Hepatocyte (in vitro differentiated cells): ENCODE data around the gene RPL41. TPM values are rescaled to one million over a fixed set of nuclear protein-coding genes. Genes with fewer than 3 reads are reported as not detected.

ENCODE experiments used
- DNase-seq: peaks from one replicate; pipeline ENCODE4 v3.0.0-alpha.2; 2016; ENCODE audit warnings: low spot score
- H2AFZ ChIP-seq: fragments of 200-600 bp; sonication (generic); 2 replicates; pipeline ENCODE4 v1.6.0; 2016; ENCODE audit warnings: antibody characterized with exemption, mild to moderate bottlenecking
- H3K27ac ChIP-seq: fragments of 200-600 bp; sonication (generic); 2 replicates; pipeline ENCODE4 v1.5.1; 2016; ENCODE audit warnings: mild to moderate bottlenecking
- H3K27me3 ChIP-seq: fragments of 200-600 bp; sonication (generic); 2 replicates; pipeline ENCODE4 v1.6.1; 2016
- H3K36me3 ChIP-seq: fragments of 200-600 bp; sonication (generic); replicated peaks from 2 replicates; pipeline ENCODE4 v1.5.1; 2016; ENCODE audit warnings: low read depth; ENCODE audit not compliant: insufficient read depth
- H3K4me1 ChIP-seq: fragments of 200-600 bp; sonication (generic); 2 replicates; pipeline ENCODE4 v1.5.1; 2016; ENCODE audit warnings: mild to moderate bottlenecking, moderate library complexity; ENCODE audit not compliant: insufficient read depth
- H3K4me2 ChIP-seq: fragments of 200-600 bp; sonication (generic); 2 replicates; pipeline ENCODE4 v1.6.0; 2016
- H3K4me3 ChIP-seq: fragments of 200-600 bp; sonication (generic); 2 replicates; pipeline ENCODE4 v1.5.1; 2016; ENCODE audit warnings: mild to moderate bottlenecking
- H3K79me2 ChIP-seq: fragments of 200-600 bp; sonication (generic); 2 replicates; pipeline ENCODE4 v1.6.0; 2017; ENCODE audit warnings: mild to moderate bottlenecking
- H3K9me2 ChIP-seq: fragments of 200-600 bp; sonication (generic); replicated peaks from 2 replicates; pipeline ENCODE4 v1.6.0; 2017; ENCODE audit warnings: mild to moderate bottlenecking; ENCODE audit not compliant: insufficient read depth
- H3K9me3 ChIP-seq: fragments of 200-600 bp; sonication (generic); 2 replicates; pipeline ENCODE4 v1.5.1; 2016; ENCODE audit warnings: low read depth, mild to moderate bottlenecking
- H4K20me1 ChIP-seq: fragments of 200-600 bp; sonication (generic); 2 replicates; pipeline ENCODE4 v1.6.0; 2016; ENCODE audit warnings: mild to moderate bottlenecking; ENCODE audit not compliant: insufficient read depth, poor library complexity, severe bottlenecking
- CTCF ChIP-seq: fragments of 200-600 bp; sonication (generic); IDR thresholded peaks from 2 replicates; pipeline ENCODE4 v1.5.1; 2016; ENCODE audit warnings: antibody characterized with exemption, mild to moderate bottlenecking; ENCODE audit not compliant: poor library complexity
- EZH2 ChIP-seq: fragments of 200-600 bp; sonication (generic); IDR thresholded peaks from 2 replicates; pipeline ENCODE4 v1.6.1; 2016; ENCODE audit warnings: antibody characterized with exemption, mild to moderate bottlenecking, borderline replicate concordance
- EZH2phosphoT487 ChIP-seq: fragments of 200-600 bp; sonication (generic); IDR thresholded peaks from one replicate; pipeline ENCODE4 v1.6.1; 2018; ENCODE audit warnings: antibody characterized with exemption, mild to moderate bottlenecking, low read depth, moderate library complexity; ENCODE audit not compliant: unreplicated experiment, severe bottlenecking
- WGBS: methylation state at CpG from one replicate; pipeline ENCODE4 v1.1.6; 2016; ENCODE audit warnings: low lambda C conversion rate; ENCODE audit errors: missing lambda C conversion rate; 5-methylcytosine and 5-hydroxymethylcytosine counted together
- polyA plus RNA-seq: library from polyadenylated mRNA; unstranded; fragments of >200 nt; fragmentation: Nextera tagmentation; extraction: Ambion mirVana; gene quantifications from 2 replicates; pipeline ENCODE4 v1.2.1, GENCODE V29; 2016
- total RNA-seq: library from RNA; depleted of rRNA; stranded (reverse); fragments of >200 nt; gene quantifications from 2 replicates; pipeline ENCODE4 v1.2.3, GENCODE V29; 2014

The RPL41 gene
- total and polyA plus RNA-seq, 2 experiments from 2014 or later: 2,240 to 2,801 TPM

DNA sequence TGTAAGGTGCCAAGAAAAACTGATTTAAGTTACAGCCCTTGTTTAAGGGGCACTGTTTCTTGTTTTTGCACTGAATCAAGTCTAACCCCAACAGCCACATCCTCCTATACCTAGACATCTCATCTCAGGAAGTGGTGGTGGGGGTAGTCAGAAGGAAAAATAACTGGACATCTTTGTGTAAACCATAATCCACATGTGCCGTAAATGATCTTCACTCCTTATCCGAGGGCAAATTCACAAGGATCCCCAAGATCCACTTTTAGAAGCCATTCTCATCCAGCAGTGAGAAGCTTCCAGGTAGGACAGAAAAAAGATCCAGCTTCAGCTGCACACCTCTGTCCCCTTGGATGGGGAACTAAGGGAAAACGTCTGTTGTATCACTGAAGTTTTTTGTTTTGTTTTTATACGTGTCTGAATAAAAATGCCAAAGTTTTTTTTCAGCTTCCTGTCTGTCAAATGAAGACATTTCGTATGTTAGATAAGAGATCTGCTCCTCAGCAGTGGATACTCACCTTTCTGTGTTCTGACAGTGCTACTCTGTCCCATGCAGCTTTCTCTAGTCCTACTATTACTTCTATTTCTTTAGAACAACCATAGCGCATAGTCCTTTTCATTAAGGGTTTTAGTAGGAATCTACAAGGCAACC is 13.2 kb upstream of the RPL41 start:
- Histone ChIP-seq H3K9me3 (no peaks in the 10 kb centered on the region), H3K9me2 (no peaks in the 10 kb centered on the region), H3K27ac (peak overlapping the region; percentile 55), H3K36me3 (no peaks in the 10 kb centered on the region), H3K27me3 (no peaks in the 10 kb centered on the region), H3K4me3 (no peak overlapping the region), H2AFZ (no peak overlapping the region), H4K20me1 (peaks cover 6% of the 10 kb centered on the region), H3K4me2 (peak overlapping the region; percentile 69), H3K4me1 (peaks cover 12% of the 10 kb centered on the region), H3K79me2 (peaks cover 35% of the 10 kb centered on the region)
- no peak for DNase-seq
- TF ChIP-seq CTCF (no peak), EZH2 (no peak), EZH2phosphoT487 (no peak)
- WGBS: 85% methylated on average over 6 of the region's 6 CpGs

- H3K79me2 ChIP-seq: peaks cover 39% of the 10 kb centered on the region
- H3K9me3 ChIP-seq: no peaks in the 10 kb centered on the region
- H4K20me1 ChIP-seq: peaks cover 6% of the 10 kb centered on the region
- no peaks in the 10 kb centered on the region for H3K36me3 ChIP-seq
- H3K4me2 ChIP-seq: peak overlapping the region; percentile 69
- no peaks in the 10 kb centered on the region for H3K9me2 ChIP-seq
- no peak overlapping the region for H3K4me3 ChIP-seq
- TF ChIP-seq EZH2 (no peak), EZH2phosphoT487 (no peak), CTCF (no peak)
- peaks cover 12% of the 10 kb centered on the region for H3K4me1 ChIP-seq
- H2AFZ ChIP-seq: peak overlapping the region; percentile 2
- peak overlapping the region; percentile 55 for H3K27ac ChIP-seq
- 11% methylated on average over 8 of the region's 8 CpGs for WGBS
- DNase-seq: no peak
- H3K27me3 ChIP-seq: no peaks in the 10 kb centered on the region
These were observed 12.7 kb upstream of the RPL41 start for GRCh38 chr12:56103823-56104108.

DNA sequence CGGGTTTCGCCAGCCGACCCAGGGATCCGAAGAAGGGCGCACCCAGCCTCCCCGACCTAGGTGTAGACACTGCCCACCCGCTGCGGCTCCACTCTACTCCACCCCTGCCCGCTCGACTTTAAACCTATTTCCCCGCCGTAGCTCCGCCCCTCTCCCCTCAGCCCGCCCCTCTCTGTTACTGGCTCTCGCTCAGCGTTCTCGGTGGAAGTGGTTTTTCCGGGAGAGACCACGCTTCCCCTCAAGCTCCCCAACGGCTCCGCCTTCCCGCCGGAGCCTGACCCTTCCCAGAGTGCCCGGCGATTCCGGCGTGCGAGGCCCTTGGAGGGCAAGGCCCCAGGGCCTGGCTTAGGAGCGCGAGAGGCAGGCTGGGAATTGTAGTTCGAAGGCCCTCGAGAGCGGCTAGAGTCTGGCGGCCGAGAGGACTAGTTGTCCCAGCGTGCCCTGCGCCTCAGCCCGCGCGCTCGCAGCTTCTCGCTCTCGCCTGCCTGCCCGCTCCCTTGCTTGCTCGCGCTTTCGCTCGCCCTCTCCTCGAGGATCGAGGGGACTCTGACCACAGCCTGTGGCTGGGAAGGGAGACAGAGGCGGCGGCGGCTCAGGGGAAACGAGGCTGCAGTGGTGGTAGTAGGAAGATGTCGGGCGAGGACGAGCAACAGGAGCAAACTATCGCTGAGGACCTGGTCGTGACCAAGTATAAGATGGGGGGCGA is 12.2 kb upstream of the RPL41 start, which contains the start of gene PA2G4:
Gene PA2G4 (plus strand): TSS at position 451 of the 706 bp plus-strand sequence. CDS start 179 bp downstream, at position 630.
- Histone ChIP-seq H2AFZ (peak within 1 kb of the TSS; percentile 42), H3K36me3 (no peaks in the 10 kb centered on the region)
- WGBS: 2% methylated on average over 55 of the region's 60 CpGs

More for the DNA sequence above, 12.2 kb upstream of the RPL41 start, which contains the start of gene PA2G4:
- H3K27me3 ChIP-seq: no peaks in the 10 kb centered on the region
- H3K4me2 ChIP-seq: peak within 1 kb of the TSS; percentile 93
- peaks cover 6% of the 10 kb centered on the region for H4K20me1 ChIP-seq
- no peaks in the 10 kb centered on the region for H3K9me3 ChIP-seq
- H3K4me1 ChIP-seq: peaks cover 12% of the 10 kb centered on the region
- peak within 1 kb of the TSS; percentile 89 for H3K27ac ChIP-seq
- DNase-seq: peak; percentile 99
- H3K79me2 ChIP-seq: peaks cover 39% of the 10 kb centered on the region
- no peaks in the 10 kb centered on the region for H3K9me2 ChIP-seq
- TF ChIP-seq EZH2phosphoT487 (no peak), CTCF (no peak), EZH2 (no peak)
- peak within 1 kb of the TSS; percentile 51 for H3K4me3 ChIP-seq
